Measurements from ENCODE around the gene CIRBP. TPM values are rescaled to one million over a fixed set of nuclear protein-coding genes. Genes with fewer than 3 reads are reported as not detected.
"Not testable (repeated sequence)": the region's sequence is repeated elsewhere in the genome, so short reads cannot be mapped to it uniquely, and the experiment has no call there.

CIRBP gene
- total RNA-seq, 1 experiment from 2014 or later: 263 TPM

GRCh38 chr19:1245494-1246264, 23.5 kb upstream of the CIRBP start:
- Histone ChIP-seq H3K23ac (ENCODE audit: insufficient read length, low read depth, low read length) (no peak overlapping the region), H3K9me3 (ENCODE audit: control insufficient read depth, low read depth, low read length) (no peaks in the 10 kb centered on the region), H2AK5ac (ENCODE audit: insufficient read length, low read length) (no peak overlapping the region), H3K27ac (ENCODE audit: insufficient read length, low read depth, low read length) (no peak overlapping the region), H4K8ac (replicated peaks; ENCODE audit: insufficient read length, low read depth, low read length) (no peak overlapping the region), H4K91ac (ENCODE audit: insufficient read length, low read depth, low read length) (no peak overlapping the region), H2BK12ac (ENCODE audit: insufficient read length, low read depth, low read length) (no peak overlapping the region), H2BK20ac (ENCODE audit: low read depth, low read length, poor library complexity, severe bottlenecking) (no peak overlapping the region), H3K9ac (ENCODE audit: extremely low read depth, insufficient read length, low read length) (no peak overlapping the region), H3K23me2 (ENCODE audit: insufficient read length, low read depth, low read length, poor library complexity, severe bottlenecking) (no peaks in the 10 kb centered on the region), H3K18ac (ENCODE audit: insufficient read length, low read depth, low read length) (no peak overlapping the region), H3K56ac (ENCODE audit: insufficient read length, low read depth, low read length) (no peak overlapping the region), H4K20me1 (ENCODE audit: control insufficient read depth, insufficient read depth, insufficient read length) (no peaks in the 10 kb centered on the region), H3K79me1 (ENCODE audit: insufficient read depth, low read depth, low read length, poor library complexity, severe bottlenecking) (no peaks in the 10 kb centered on the region), H2BK120ac (ENCODE audit: low read depth, low read length, poor library complexity, severe bottlenecking) (no peak overlapping the region), H3K4ac (ENCODE audit: low read depth, low read length) (no peak overlapping the region), H3K14ac (ENCODE audit: insufficient read depth, low read length) (no peak overlapping the region), H4K5ac (ENCODE audit: insufficient read length, low read depth, low read length) (no peak overlapping the region), H2AFZ (ENCODE audit: low read length) (no peak overlapping the region), H3T11ph (ENCODE audit: low read length) (no peak overlapping the region), H3K27me3 (ENCODE audit: insufficient read depth, low read length) (no peaks in the 10 kb centered on the region), H2BK5ac (ENCODE audit: insufficient read length, low read length) (no peak overlapping the region), H2BK15ac (ENCODE audit: low read depth, low read length) (no peak overlapping the region), H3K4me1 (ENCODE audit: insufficient read depth, low read length) (no peaks in the 10 kb centered on the region), H3K4me2 (ENCODE audit: insufficient read depth, insufficient read length, low read length) (no peak overlapping the region), H3K79me2 (ENCODE audit: insufficient read depth, low read length) (no peaks in the 10 kb centered on the region; the same call in 1 of the 2 replicates)
- TF ChIP-seq, protein P1, sequence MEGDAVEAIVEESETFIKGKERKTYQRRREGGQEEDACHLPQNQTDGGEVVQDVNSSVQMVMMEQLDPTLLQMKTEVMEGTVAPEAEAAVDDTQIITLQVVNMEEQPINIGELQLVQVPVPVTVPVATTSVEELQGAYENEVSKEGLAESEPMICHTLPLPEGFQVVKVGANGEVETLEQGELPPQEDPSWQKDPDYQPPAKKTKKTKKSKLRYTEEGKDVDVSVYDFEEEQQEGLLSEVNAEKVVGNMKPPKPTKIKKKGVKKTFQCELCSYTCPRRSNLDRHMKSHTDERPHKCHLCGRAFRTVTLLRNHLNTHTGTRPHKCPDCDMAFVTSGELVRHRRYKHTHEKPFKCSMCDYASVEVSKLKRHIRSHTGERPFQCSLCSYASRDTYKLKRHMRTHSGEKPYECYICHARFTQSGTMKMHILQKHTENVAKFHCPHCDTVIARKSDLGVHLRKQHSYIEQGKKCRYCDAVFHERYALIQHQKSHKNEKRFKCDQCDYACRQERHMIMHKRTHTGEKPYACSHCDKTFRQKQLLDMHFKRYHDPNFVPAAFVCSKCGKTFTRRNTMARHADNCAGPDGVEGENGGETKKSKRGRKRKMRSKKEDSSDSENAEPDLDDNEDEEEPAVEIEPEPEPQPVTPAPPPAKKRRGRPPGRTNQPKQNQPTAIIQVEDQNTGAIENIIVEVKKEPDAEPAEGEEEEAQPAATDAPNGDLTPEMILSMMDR (conservative IDR thresholded peaks at IDR 0.05): no peak
- Mint-ChIP-seq H3K4me3 (no peak overlapping the region), H3K4me1 (peaks cover 5 to 16% of the 10 kb centered on the region in 2 experiments), H3K9me3 (no peaks in the 10 kb centered on the region), H3K36me3 (ENCODE audit: insufficient read depth in 1 of 3, low read depth in 3 of 3) (peaks cover 0 to 4% (median 0%) of the 10 kb centered on the region in 3 experiments; a peak in 3 of 7 replicates), H3K27me3 (ENCODE audit: low read depth) (no peaks in the 10 kb centered on the region; the same call in 1 of the 2 replicates), H3K27ac (no peak overlapping the region; a peak in 1 of 7 replicates)
- WGBS (ENCODE audit: extremely low coverage, insufficient read length, low lambda C conversion rate): no CpG with 5 or more reads among the region's 26 CpGs
- no peak for DNase-seq

GRCh38 chr19:1246265-1247087, 22.7 kb upstream of the CIRBP start:
- H4K20me1 ChIP-seq (ENCODE audit: control insufficient read depth, insufficient read depth, insufficient read length); H3K23ac ChIP-seq (ENCODE audit: insufficient read length, low read depth, low read length); H4K8ac ChIP-seq (replicated peaks; ENCODE audit: insufficient read length, low read depth, low read length); H2BK12ac ChIP-seq (ENCODE audit: insufficient read length, low read depth, low read length); H4K91ac ChIP-seq (ENCODE audit: insufficient read length, low read depth, low read length); H2BK20ac ChIP-seq (ENCODE audit: low read depth, low read length, poor library complexity, severe bottlenecking); H2BK5ac ChIP-seq (ENCODE audit: insufficient read length, low read length); H3K9me3 Mint-ChIP-seq; H4K5ac ChIP-seq (ENCODE audit: insufficient read length, low read depth, low read length); H3K27me3 Mint-ChIP-seq (ENCODE audit: low read depth); H3K27ac ChIP-seq (ENCODE audit: insufficient read length, low read depth, low read length); H3K23me2 ChIP-seq (ENCODE audit: insufficient read length, low read depth, low read length, poor library complexity, severe bottlenecking); H2BK120ac ChIP-seq (ENCODE audit: low read depth, low read length, poor library complexity, severe bottlenecking); H2AK5ac ChIP-seq (ENCODE audit: insufficient read length, low read length); H2BK15ac ChIP-seq (ENCODE audit: low read depth, low read length); H3K79me1 ChIP-seq (ENCODE audit: insufficient read depth, low read depth, low read length, poor library complexity, severe bottlenecking); H3K27ac Mint-ChIP-seq; H3K27me3 ChIP-seq (ENCODE audit: insufficient read depth, low read length); H3K56ac ChIP-seq (ENCODE audit: insufficient read length, low read depth, low read length); H3K79me2 ChIP-seq (ENCODE audit: insufficient read depth, low read length); H3K4ac ChIP-seq (ENCODE audit: low read depth, low read length); H3K9ac ChIP-seq (ENCODE audit: extremely low read depth, insufficient read length, low read length); H3K18ac ChIP-seq (ENCODE audit: insufficient read length, low read depth, low read length); H3K36me3 Mint-ChIP-seq (ENCODE audit: insufficient read depth in 1 of 3, low read depth in 3 of 3); H3K4me2 ChIP-seq (ENCODE audit: insufficient read depth, insufficient read length, low read length); H2AFZ ChIP-seq (ENCODE audit: low read length); H3K4me1 ChIP-seq (ENCODE audit: insufficient read depth, low read length); H3T11ph ChIP-seq (ENCODE audit: low read length); H3K9me3 ChIP-seq (ENCODE audit: control insufficient read depth, low read depth, low read length); DNase-seq; H3K14ac ChIP-seq (ENCODE audit: insufficient read depth, low read length): not testable (repeated sequence)
- no CpG with 5 or more reads among the region's 27 CpGs for WGBS (ENCODE audit: extremely low coverage, insufficient read length, low lambda C conversion rate)
- Mint-ChIP-seq H3K4me3 (peak overlapping the region in 1 of 2 experiments; percentile 48; a peak in 2 of 5 replicates), H3K4me1 (peaks cover 3 to 15% of the 10 kb centered on the region in 2 experiments)
